Natural killer cell treated with Interleukin-12 subunit alpha and Interleukin-12 subunit beta and Interleukin-15 and Interleukin-18, amount 100 ng/mL, for 72 hours (primary cell): Measurements from ENCODE around the gene HEATR3. TPM values are rescaled to one million over a fixed set of nuclear protein-coding genes. Genes with fewer than 3 reads are reported as not detected.

Experiments used
- ATAC-seq, 2 donors: fragments of 150-1000 bp; cut with Tn5 transposase in 1 of 2; sonication (Bioruptor Pico), chemical (Tn5 transposase) in 1 of 2; 2 replicates each; pipeline ENCODE4 v1.10.0; 2021
- DNase-seq: peaks from one replicate; pipeline ENCODE4 v3.0.0; 2022; ENCODE audit warnings: low spot score
- H3K27ac Mint-ChIP-seq, 2 donors: 1 replicate in 1 of 2; 2 replicates in 1 of 2; pipeline ENCODE4 v1.8.0; 2022; ENCODE audit warnings: mixed read lengths in 2 of 2, mild to moderate bottlenecking in 1 of 2, moderate library complexity in 1 of 2
- H3K27me3 Mint-ChIP-seq, 2 donors: 1 replicate in 1 of 2; 2 replicates in 1 of 2; pipeline ENCODE4 v1.8.0; 2022; ENCODE audit warnings: mixed read lengths in 2 of 2
- H3K36me3 Mint-ChIP-seq: one replicate; pipeline ENCODE4 v1.8.0; 2022; ENCODE audit warnings: mixed read lengths
- H3K4me1 Mint-ChIP-seq, 2 donors: 1 replicate in 1 of 2; 2 replicates in 1 of 2; pipeline ENCODE4 v1.8.0; 2022; ENCODE audit warnings: low read depth in 2 of 2, mixed read lengths in 2 of 2, mild to moderate bottlenecking in 1 of 2
- H3K4me3 Mint-ChIP-seq: one replicate; pipeline ENCODE4 v1.8.0; 2022; ENCODE audit warnings: mixed read lengths
- H3K9me3 Mint-ChIP-seq: 2 replicates; pipeline ENCODE4 v1.8.0; 2022; ENCODE audit warnings: mixed read lengths
- total RNA-seq, 2 donors: library from RNA; stranded (reverse); gene quantifications; one replicate each; pipeline ENCODE4 v1.2.3, GENCODE V29; 2022

The HEATR3 gene
- total RNA-seq, 2 donors from 2014 or later = 25.4 to 46.6 TPM

DNA sequence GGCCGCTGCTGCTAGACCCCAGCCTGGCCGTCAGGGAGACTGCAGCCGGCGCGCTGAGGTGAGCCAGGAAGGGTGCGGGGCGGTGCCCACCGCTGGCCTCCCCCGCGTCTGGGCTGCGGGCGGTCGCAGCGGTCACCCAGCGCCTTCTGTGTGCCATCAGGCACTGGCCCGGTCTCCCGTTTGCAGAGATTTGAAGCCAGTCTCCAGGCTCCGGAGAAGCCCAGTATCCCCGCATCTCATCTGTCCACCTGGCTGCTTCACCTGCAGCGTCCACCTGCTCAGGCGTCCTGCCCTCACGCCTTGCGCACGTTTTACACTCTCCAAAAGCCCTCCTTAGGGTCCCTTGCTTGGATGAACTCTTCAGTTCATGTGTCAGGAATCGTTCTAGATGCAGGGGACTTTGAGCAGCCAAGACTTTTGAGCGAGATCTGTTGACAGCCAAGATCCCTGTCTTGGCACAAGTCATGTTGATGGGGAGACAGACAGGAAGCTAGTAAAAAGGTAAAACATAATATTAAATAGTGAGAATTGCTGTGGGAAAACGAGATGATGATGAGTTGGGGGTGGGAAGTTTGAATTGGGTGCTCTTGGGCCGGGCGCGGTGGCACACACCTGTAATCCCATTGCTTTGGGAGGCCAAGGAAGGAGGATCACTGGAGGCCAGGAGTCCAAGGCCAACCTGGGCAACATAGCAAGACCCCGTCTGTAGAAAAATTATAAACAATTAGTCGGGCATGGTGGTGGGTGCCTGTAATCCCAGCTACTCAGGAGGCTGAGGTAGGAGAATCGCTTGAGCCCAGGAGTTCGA lies 916 bp downstream of the HEATR3 start:
- ATAC-seq (no peak), DNase-seq (no peak)
- Mint-ChIP-seq H3K4me1 (peaks cover 34 to 45% of the 10 kb centered on the region in 2 donors), H3K4me3 (peak overlapping the region; percentile 92), H3K9me3 (no peaks in the 10 kb centered on the region), H3K36me3 (peaks cover 6% of the 10 kb centered on the region), H3K27ac (peak overlapping the region; percentile 63 to 75), H3K27me3 (no peaks in the 10 kb centered on the region)

DNA sequence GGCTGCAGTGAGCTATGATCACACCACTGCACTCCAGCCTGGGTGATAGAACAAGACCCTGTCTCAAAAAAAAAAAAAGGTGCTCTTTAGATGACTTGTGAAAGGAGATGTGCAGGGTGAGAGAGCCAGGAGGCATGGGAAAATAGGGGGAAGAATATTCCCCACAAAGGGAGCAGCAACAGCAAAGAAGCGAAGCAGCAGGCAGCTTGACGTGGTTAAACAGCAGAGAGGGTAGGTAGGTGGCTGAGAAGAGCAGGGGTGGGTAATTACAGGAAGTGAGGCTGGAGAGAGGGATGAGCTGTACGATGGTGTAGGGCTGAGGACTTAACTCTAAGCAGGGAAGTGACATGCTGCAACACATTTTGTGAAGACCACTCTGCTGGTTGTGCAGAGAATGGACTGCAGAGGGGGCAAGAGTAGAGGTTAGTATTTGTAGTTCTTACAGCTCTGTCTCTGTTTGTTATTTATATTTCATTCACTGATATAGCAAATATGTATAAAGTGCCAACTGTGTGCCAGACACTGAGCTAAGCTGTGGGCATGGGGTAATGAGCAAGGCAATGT lies 1.6 kb downstream of the HEATR3 start:
- Mint-ChIP-seq H3K36me3 (peaks cover 6% of the 10 kb centered on the region), H3K4me3 (peak overlapping the region; percentile 92), H3K27me3 (no peaks in the 10 kb centered on the region), H3K4me1 (peaks cover 35 to 45% of the 10 kb centered on the region in 2 donors), H3K27ac (peak overlapping the region; percentile 63 to 75), H3K9me3 (no peaks in the 10 kb centered on the region)
- peak in 1 of 2 donors; percentile 34 for ATAC-seq
- no peak for DNase-seq

- ATAC-seq (no peak), DNase-seq (no peak)
- Mint-ChIP-seq H3K9me3 (no peaks in the 10 kb centered on the region), H3K4me1 (peaks cover 37 to 55% of the 10 kb centered on the region in 2 donors), H3K4me3 (no peak overlapping the region), H3K36me3 (peaks cover 6% of the 10 kb centered on the region), H3K27me3 (no peaks in the 10 kb centered on the region), H3K27ac (peak overlapping the region; percentile 63 to 75)
These were observed 2.8 kb downstream of the HEATR3 start for GRCh38 chr16:50068550-50068949.

DNA sequence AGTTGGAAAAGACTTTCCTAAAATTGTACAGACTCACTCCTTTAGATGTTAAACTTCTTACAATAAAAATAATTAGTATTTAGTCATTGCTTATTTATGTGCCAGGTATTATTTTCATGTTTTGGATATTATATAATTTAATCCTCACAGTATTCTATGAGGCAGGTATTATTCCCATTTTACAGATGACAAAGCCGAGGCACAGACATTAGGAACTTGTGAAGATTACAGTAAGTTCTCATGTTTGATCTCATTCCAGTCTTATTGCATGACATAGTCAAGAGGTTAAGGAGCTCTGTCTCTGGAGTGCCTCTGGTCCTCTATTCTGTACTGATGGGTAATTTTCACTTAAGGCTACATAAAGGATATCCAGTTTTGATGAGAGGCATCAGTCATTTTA lies 3.3 kb downstream of the HEATR3 start:
- Mint-ChIP-seq H3K27ac (no peak overlapping the region), H3K4me1 (peaks cover 37 to 58% of the 10 kb centered on the region in 2 donors), H3K36me3 (peaks cover 6% of the 10 kb centered on the region), H3K4me3 (no peak overlapping the region), H3K9me3 (no peaks in the 10 kb centered on the region), H3K27me3 (no peaks in the 10 kb centered on the region)
- ATAC-seq (no peak), DNase-seq (no peak)

DNA sequence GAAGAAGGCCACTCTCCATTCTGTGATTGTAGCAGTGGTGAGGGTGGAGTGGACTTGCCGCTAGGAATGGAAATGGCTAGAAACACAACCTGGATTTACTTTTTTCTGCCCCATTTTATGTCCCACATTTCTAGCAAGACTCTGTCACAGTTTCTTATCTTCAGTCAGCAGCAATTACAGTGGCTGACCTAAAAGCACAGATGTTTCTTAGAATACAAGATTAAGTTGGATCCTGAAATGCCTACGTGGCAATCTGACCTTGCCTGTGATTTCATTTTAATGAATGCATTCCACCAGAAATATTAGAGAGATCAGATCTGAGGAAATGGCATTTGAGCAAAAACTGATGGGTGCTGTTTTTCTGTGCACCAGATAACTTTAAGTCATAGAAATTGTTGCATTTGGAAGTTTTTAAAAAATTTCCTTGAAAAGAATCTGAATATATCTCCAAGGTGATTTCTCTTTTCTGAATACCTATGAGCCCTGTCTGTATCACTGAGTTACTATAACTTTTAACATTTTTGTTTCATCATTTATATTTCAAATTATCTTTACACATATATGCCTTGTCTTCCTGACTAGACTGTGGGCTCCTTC lies 5.4 kb downstream of the HEATR3 start:
- peaks cover 30 to 50% of the 10 kb centered on the region in 2 donors for H3K4me1 Mint-ChIP-seq
- H3K4me3 Mint-ChIP-seq = no peak overlapping the region
- peaks cover 6% of the 10 kb centered on the region for H3K36me3 Mint-ChIP-seq

DNA sequence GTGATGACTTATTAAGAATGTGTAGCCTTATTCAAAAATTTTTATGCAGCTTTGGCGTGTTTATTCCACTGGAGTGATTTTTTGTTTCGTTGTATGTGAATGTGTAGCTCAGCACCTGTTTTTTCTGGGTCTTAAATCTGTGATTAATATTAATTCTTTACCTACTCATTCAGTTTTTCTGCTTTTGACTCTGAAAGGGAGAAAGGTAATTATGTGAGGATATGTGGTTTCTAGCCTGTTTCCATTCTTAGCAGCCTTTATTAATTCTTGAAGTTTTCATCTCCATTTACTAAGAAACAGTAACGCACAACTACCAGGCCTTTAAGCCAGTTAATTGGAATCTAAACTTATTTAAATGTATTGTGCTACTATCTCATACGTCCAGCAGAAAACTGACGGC lies 7.0 kb downstream of the HEATR3 start:
- H3K9me3 Mint-ChIP-seq = no peaks in the 10 kb centered on the region
- peaks cover 18 to 37% of the 10 kb centered on the region in 2 donors for H3K4me1 Mint-ChIP-seq
- no peak for DNase-seq
- H3K36me3 Mint-ChIP-seq = peaks cover 11% of the 10 kb centered on the region
- peak overlapping the region; percentile 14 to 46 for H3K27ac Mint-ChIP-seq
- no peak for ATAC-seq
- H3K27me3 Mint-ChIP-seq = no peaks in the 10 kb centered on the region
- peak overlapping the region; percentile 2 for H3K4me3 Mint-ChIP-seq

More for the DNA sequence above, 5.4 kb downstream of the HEATR3 start:
- Mint-ChIP-seq H3K9me3 (no peaks in the 10 kb centered on the region), H3K27me3 (no peaks in the 10 kb centered on the region), H3K27ac (peak overlapping the region in 1 of 2 donors; percentile 29)
- no peak for DNase-seq
- ATAC-seq = no peak

DNA sequence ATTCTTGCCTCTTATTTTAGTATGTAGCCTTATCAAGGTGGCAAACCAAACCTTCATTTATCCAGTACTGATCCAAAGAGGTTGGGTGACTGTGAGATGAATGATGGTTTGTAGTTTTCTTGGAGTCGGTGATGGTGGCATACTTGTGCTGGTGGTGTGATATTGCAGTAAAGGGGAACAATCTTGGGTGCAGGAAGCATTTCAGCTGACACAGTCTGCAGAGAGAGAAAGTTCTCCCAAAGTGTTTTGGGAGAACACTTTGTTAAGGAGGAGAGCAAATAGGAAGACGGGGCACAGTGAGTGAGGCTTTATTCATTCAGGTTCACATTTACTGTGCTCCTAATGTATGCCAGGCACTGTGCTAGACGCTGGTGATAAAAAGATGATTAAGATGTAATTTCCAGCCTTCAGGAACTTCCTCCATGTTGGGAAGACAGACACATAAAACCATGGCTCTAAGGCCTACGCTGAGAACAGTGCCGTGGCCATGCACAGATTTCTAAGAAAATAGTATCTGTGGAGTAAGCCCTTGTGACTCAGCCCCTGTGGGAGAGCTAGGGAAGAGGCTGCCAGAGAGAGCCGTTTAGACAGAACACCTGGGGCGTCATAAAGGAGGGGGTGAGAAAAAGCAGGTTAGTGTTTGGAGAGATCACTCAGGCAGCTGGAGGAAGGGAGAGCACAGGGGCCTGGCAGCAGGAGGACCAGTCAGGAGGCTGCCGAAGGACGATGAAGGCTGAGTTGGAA lies 13.8 kb downstream of the HEATR3 start:
- H3K36me3 Mint-ChIP-seq = peaks cover 32% of the 10 kb centered on the region
- no peaks in the 10 kb centered on the region for H3K27me3 Mint-ChIP-seq
- ATAC-seq (no peak), DNase-seq (no peak)
- no peak overlapping the region for H3K4me3 Mint-ChIP-seq
- peaks cover 0 to 9% of the 10 kb centered on the region in 2 donors for H3K4me1 Mint-ChIP-seq
- H3K9me3 Mint-ChIP-seq = no peaks in the 10 kb centered on the region
- H3K27ac Mint-ChIP-seq = no peak overlapping the region

DNA sequence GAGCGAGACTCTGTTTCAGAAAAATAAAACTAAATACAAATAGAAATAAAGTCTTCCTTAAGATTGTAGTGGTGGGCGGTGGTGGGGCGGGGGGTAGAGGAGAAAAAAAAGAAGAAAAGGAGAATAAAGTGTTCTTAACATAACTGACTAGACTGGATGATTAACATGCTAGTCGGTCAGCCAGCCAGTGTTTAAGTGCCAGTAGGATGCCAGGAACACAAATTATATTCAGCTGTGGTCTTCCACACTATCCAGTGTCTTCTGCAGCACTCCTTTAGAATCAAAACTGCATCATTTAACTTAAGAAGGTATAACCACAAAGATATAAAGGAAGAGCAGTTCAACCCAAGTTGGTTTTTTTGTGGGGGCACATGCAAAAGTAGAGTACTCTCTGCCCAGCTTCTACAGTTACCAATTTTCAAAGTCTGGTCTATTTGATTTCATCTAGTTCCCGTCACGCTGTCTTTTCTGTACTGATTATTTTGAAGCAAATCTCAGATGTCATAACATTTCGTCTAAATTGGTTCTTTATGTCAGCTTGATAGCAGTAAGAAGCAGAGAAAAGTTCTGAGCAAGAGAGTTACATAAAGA lies 15.8 kb downstream of the HEATR3 start:
- peaks cover 42% of the 10 kb centered on the region for H3K36me3 Mint-ChIP-seq
- no peaks in the 10 kb centered on the region for H3K9me3 Mint-ChIP-seq
- no peak overlapping the region for H3K4me3 Mint-ChIP-seq
- no peaks in the 10 kb centered on the region for H3K27me3 Mint-ChIP-seq
- H3K27ac Mint-ChIP-seq = peak overlapping the region in 1 of 2 donors; percentile 19
- ATAC-seq = no peak
- no peak for DNase-seq
- peaks cover 0 to 9% of the 10 kb centered on the region in 2 donors for H3K4me1 Mint-ChIP-seq

GRCh38 chr16:50083996-50084395 lies 18.2 kb downstream of the HEATR3 start:
- peak overlapping the region in 1 of 2 donors; percentile 17 for H3K27ac Mint-ChIP-seq
- H3K27me3 Mint-ChIP-seq = no peaks in the 10 kb centered on the region
- ATAC-seq (no peak), DNase-seq (no peak)
- H3K4me3 Mint-ChIP-seq = no peak overlapping the region
- no peaks in the 10 kb centered on the region for H3K9me3 Mint-ChIP-seq
- H3K36me3 Mint-ChIP-seq = peaks cover 28% of the 10 kb centered on the region
- H3K4me1 Mint-ChIP-seq = peaks cover 0 to 7% of the 10 kb centered on the region in 2 donors

DNA sequence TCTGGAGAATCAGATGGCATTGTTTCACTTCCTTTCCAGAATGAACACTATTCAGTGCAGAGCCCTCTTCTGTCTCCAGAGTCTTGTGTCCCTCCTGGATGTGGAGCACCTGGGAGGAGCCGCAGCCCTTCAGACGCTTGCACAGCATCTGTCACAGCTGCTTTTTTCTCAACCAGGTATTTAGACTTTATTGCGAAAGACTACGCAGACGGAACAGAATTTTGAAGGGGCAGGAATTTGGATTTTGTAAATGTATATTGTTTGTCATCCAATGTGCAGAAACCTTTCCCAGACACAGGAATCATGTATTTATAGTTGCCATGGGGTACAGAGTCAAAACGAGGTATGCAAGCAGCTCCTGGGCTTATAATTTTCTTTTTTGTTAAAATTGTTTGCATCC lies 20.4 kb downstream of the HEATR3 start:
- Mint-ChIP-seq H3K4me3 (no peak overlapping the region), H3K36me3 (peaks cover 21% of the 10 kb centered on the region), H3K27ac (no peak overlapping the region), H3K9me3 (no peaks in the 10 kb centered on the region), H3K4me1 (no peaks in the 10 kb centered on the region), H3K27me3 (no peaks in the 10 kb centered on the region)
- no peak for ATAC-seq
- no peak for DNase-seq

DNA sequence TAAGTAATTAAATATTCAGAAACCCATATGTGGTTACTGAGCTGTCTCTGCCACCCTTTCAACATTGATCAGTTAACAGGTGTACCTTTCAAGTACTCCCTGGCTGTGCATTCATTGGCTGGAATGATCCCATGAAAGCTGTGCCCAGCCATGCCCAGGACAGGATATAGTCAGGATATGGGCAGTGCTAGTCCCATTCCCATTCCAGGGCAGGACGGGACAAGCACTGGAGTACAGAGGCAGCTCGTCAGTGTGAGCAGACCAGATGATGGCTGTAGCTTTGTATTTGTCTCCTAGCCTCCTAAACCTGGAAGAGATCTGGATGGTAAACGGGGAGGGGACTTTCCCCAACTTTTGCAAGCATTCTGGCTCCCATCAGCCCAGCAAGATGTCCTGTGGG lies 22.5 kb downstream of the HEATR3 start:
- peaks cover 21% of the 10 kb centered on the region for H3K36me3 Mint-ChIP-seq
- H3K4me1 Mint-ChIP-seq = peaks cover 0 to under 1% of the 10 kb centered on the region in 2 donors
- H3K4me3 Mint-ChIP-seq = no peak overlapping the region
- ATAC-seq (no peak), DNase-seq (no peak)
- no peak overlapping the region for H3K27ac Mint-ChIP-seq
- H3K27me3 Mint-ChIP-seq = no peaks in the 10 kb centered on the region
- H3K9me3 Mint-ChIP-seq = no peaks in the 10 kb centered on the region

DNA sequence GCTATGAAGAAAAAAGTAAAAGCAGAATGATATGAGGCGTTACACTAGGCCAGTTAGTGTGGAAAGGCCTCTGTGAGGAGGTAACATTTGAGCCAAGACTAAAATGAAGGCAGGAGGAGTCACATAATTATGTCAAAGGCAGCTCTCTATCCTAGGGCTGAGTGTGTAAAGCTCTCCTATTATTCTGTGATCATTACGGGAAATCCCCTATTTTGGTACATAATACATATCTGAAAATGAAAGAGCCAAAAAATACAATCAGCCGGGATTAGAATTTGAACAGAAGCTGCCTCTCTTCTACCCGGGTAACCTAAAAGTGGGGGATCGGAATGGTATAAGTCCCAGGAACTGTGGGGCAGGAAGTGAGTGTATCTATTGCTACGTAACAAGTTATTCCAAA lies 27.1 kb downstream of the HEATR3 start:
- no peak for DNase-seq
- H3K27me3 Mint-ChIP-seq = no peaks in the 10 kb centered on the region
- H3K4me3 Mint-ChIP-seq = no peak overlapping the region
- H3K27ac Mint-ChIP-seq = peak overlapping the region in 1 of 2 donors; percentile 60
- ATAC-seq = no peak
- H3K36me3 Mint-ChIP-seq = no peaks in the 10 kb centered on the region
- no peaks in the 10 kb centered on the region for H3K9me3 Mint-ChIP-seq
- peaks cover 6 to 9% of the 10 kb centered on the region in 2 donors for H3K4me1 Mint-ChIP-seq
